HepG2 (cell line): ENCODE data around the gene SYT1.

Experiments used
- HCFC1 ChIP-seq: fragments of 150-350 bp; IDR thresholded peaks from 2 replicates; pipeline ENCODE4 v1.6.1; 2014; ENCODE audit warnings: low read depth, low read length
- IKZF1 ChIP-seq: fragments of 450-650 bp; IDR thresholded peaks from 2 replicates; pipeline ENCODE4 v1.7.1; 2016
- IRF2 ChIP-seq: IDR thresholded peaks from 2 replicates; pipeline ENCODE4 v1.6.1; 2018; ENCODE audit warnings: missing genetic modification reagents, missing compliant biosample characterization
- POLR2A ChIP-seq, 2 experiments: IDR thresholded peaks; 2 replicates each; pipeline ENCODE4 v1.6.1; 2011; ENCODE audit warnings: low read depth in 2 of 2, low read length in 2 of 2, mild to moderate bottlenecking in 1 of 2, moderate library complexity in 1 of 2; ENCODE audit not compliant: insufficient read depth in 1 of 2
- ZBTB1 ChIP-seq: sonication (generic); formaldehyde crosslinking; IDR thresholded peaks from 2 replicates; pipeline ENCODE4 v1.4.0; 2020; ENCODE audit warnings: missing genetic modification reagents, borderline replicate concordance
- TF ChIP-seq, protein P1 (sequence below): sonication (generic); formaldehyde crosslinking; IDR thresholded peaks from 2 replicates; pipeline ENCODE4 v1.5.0; 2020; ENCODE audit warnings: mild to moderate bottlenecking, missing genetic modification reagents, moderate library complexity
- TF ChIP-seq, protein P2 (sequence below): sonication (generic); formaldehyde crosslinking; IDR thresholded peaks from 2 replicates; pipeline ENCODE4 v1.5.1; 2020; ENCODE audit warnings: mild to moderate bottlenecking, missing genetic modification reagents

DNA sequence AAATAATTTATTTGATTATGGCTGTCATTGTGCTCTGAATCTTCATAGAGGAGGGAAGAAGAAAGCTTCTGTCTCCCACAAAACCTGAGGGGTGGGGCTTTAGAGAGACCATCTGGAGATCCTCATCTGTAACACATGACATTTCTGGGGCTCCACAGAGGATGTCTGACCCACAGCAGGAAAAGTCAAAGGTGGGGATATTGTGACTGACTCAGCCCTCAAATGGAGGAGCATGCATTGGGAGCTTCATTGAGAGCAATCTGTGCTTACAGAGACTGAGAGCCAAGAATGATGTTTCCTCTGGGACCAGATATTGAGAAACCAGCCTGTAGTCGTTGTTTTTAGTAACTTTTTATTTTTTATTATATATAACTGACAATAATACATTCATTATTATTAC, 158.7 kb downstream of the SYT1 start:
- TF ChIP-seq, protein P1, sequence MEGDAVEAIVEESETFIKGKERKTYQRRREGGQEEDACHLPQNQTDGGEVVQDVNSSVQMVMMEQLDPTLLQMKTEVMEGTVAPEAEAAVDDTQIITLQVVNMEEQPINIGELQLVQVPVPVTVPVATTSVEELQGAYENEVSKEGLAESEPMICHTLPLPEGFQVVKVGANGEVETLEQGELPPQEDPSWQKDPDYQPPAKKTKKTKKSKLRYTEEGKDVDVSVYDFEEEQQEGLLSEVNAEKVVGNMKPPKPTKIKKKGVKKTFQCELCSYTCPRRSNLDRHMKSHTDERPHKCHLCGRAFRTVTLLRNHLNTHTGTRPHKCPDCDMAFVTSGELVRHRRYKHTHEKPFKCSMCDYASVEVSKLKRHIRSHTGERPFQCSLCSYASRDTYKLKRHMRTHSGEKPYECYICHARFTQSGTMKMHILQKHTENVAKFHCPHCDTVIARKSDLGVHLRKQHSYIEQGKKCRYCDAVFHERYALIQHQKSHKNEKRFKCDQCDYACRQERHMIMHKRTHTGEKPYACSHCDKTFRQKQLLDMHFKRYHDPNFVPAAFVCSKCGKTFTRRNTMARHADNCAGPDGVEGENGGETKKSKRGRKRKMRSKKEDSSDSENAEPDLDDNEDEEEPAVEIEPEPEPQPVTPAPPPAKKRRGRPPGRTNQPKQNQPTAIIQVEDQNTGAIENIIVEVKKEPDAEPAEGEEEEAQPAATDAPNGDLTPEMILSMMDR (CRISPR knock-in tag): no peak
- TF ChIP-seq ZBTB1 (CRISPR knock-in tag) (no peak), HCFC1 (no peak), IRF2 (CRISPR knock-in tag) (no peak), POLR2A (IDR thresholded peaks at IDR 0.05; ENCODE audit: insufficient read depth in 1 of 2, low read depth in 2 of 2, low read length in 2 of 2) (no peak), IKZF1 (no peak)
- TF ChIP-seq, protein P2, sequence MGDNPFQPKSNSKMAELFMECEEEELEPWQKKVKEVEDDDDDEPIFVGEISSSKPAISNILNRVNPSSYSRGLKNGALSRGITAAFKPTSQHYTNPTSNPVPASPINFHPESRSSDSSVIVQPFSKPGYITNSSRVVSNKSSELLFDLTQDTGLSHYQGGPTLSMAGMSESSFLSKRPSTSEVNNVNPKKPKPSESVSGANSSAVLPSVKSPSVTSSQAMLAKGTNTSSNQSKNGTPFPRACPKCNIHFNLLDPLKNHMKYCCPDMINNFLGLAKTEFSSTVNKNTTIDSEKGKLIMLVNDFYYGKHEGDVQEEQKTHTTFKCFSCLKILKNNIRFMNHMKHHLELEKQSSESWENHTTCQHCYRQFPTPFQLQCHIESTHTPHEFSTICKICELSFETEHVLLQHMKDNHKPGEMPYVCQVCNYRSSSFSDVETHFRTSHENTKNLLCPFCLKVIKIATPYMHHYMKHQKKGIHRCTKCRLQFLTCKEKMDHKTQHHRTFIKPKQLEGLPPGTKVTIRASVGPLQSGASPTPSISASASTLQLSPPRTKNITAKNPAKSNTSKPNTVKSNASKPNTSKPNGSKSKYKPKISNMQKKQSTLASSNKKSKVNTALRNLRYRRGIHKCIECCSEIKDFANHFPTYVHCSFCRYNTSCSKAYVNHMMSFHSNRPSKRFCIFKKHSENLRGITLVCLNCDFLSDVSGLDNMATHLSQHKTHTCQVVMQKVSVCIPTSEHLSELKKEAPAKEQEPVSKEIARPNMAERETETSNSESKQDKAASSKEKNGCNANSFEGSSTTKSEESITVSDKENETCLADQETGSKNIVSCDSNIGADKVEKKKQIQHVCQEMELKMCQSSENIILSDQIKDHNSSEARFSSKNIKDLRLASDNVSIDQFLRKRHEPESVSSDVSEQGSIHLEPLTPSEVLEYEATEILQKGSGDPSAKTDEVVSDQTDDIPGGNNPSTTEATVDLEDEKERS (CRISPR knock-in tag): no peak
